HL-60/S4 treated with retinoic acid at 250 ng/mL for 4 days and 3 days (cell line): ENCODE measurements around the gene TSPAN4.

ENCODE experiments used
- in situ Hi-C: fragments of 300-500 bp; cut with MboI; formaldehyde crosslinking; loops from 2 replicates; pipeline ENCODE4 v1.7.0; 2022; ENCODE audit warnings: low sequenced_read_pairs

TSPAN4 gene

DNA sequence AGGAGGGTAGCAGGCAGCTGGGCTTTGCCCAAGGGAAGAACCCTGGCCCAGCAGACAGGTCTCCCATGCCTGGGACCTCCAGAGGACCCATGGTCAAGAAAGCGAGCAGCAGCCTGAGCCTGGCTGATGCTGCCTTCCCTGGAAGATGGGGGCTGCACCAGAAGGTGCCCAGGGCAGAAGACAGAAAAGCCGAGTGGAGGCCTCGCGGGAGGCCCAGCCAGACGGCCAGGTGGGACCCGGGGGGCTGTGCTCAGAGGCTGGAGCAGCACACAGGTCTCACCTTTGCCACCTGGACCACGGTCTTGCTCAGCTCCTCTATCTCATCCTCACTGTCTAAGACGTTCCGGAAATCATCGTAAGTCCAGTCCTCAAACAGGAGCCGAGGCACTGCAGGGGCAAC, 57.1 kb downstream of the TSPAN4 start:
- in situ Hi-C loops = no loop called here

DNA sequence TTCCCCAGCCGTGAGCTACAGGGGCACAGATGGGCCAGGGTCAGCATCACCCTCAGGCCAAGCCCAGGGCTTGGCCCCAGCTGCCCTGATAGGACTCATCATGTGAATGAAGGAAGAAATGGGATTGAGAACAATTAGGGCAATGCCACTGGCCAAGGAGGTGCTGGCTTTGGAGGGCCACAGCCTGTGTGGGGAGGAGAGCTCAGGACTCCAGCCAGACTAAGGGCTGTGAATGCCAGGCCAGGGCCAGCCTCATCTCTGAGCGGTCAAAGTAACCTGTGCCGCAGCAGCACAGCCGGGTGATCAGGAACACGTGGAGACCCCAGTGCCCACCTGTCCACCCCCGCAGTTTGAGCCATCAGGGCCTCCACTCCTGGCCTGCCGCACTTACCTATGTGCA, 57.9 kb downstream of the TSPAN4 start:
- in situ Hi-C loops = no loop called here

- in situ Hi-C loops = no loop called here
These were observed 58.9 kb downstream of the TSPAN4 start for GRCh38 chr11:901452-902061.

- in situ Hi-C loops = no loop called here
These were observed 61.7 kb downstream of the TSPAN4 start for GRCh38 chr11:904380-904779.

GRCh38 chr11:905952-906351, 63.3 kb downstream of the TSPAN4 start:
- in situ Hi-C loops = no loop called here

- in situ Hi-C loops = no loop called here
These were observed 65.0 kb downstream of the TSPAN4 start for GRCh38 chr11:907668-908067.

DNA sequence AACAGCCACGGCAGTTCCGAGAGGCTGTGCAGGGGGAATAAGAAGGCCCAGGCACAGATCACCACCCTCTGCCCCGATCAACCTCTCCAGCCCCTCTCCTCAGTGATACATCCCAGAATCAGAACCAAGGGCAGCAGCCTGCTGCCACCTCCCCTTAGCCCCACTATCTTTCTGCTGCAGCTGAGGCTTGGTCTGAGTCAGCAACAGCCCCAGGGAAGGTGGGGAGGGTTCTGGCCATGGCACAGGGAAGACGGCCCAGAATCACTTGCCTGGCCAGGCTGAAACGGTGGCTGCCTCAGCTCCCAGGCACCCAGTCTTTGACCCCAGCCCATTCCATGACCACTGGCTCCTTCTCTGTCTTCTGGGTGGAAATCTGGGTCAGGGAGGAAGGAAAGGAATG, 65.6 kb downstream of the TSPAN4 start:
- in situ Hi-C loops = no loop called here

- in situ Hi-C loops = no loop called here
These were observed 66.8 kb downstream of the TSPAN4 start for GRCh38 chr11:909406-909805.

GRCh38 chr11:910044-910588, 67.5 kb downstream of the TSPAN4 start:
- in situ Hi-C loops = no loop called here

DNA sequence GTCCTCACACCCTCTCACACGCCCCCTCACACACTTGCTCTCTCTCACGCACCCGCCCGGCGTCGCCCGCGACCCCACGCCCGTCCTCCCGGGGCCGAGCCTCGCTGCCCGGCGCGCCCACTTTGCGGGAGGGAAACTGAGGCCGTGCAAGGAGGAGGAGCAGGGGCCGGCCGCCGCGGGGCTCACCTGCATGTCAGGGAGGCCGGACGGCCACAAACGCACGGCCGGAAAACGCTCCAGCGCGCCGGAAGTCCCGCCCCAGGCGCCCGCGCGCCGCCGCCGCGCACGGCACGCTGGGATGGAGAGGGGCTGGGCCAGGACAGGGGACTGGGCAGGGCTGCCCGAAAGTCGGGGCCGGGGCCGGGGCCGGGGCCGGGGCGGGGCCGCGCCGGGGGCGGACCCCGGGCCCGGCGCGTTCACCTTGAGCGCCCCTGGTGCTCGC, 68.0 kb downstream of the TSPAN4 start, which contains the start of gene CHID1:
Gene CHID1, minus strand, starts transcription at position 222 of the 442 bp plus-strand sequence. CDS start 5,994 bp downstream, outside the sequence.
- in situ Hi-C loops = no loop called here

DNA sequence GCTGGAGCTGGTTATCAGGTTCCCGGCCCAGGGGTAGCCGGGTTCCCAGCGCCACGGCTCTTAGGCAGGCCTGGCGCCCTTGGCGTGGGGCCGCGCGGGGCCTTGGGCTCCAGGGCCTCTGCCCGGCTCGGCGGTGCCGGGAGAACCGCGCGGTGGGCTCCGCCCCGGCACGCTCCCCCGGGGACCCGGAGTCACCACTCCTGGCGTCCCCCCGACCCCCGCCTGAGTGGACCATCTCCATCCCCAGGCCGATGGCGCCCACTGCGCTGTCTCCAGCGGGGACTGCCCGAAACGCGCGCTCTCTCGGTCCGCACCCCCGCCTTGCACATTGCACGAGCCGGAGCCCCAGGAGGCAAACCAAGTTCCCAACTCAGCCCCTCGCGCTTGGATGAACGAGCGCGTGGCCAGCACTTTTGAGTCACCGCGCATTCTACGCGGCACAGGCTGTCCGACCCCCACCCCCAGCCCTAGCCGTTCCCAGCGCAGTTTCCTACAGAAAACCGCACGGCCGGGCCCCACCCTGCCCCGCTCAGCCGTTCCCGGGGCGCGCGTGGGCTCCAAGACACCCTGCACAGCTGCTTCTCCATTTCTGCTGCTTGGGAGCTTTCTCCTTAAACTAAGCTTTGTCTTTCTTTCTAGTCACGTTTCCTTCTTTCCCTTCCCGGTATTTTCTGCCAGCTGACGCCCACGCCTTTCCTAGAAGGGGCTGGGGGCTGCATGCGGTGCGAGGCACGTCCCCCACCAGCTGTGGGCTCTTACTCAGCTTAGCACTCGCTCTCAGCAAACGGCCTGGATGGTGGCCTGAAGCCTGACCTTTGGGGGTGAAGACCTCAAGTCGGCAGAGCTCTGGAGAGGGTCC, 68.6 kb downstream of the TSPAN4 start:
- in situ Hi-C loops = no loop called here

- in situ Hi-C loops = no loop called here
These were observed 69.2 kb downstream of the TSPAN4 start for GRCh38 chr11:911890-912219.

- in situ Hi-C loops = no loop called here
These were observed 69.6 kb downstream of the TSPAN4 start for GRCh38 chr11:912266-912665.

DNA sequence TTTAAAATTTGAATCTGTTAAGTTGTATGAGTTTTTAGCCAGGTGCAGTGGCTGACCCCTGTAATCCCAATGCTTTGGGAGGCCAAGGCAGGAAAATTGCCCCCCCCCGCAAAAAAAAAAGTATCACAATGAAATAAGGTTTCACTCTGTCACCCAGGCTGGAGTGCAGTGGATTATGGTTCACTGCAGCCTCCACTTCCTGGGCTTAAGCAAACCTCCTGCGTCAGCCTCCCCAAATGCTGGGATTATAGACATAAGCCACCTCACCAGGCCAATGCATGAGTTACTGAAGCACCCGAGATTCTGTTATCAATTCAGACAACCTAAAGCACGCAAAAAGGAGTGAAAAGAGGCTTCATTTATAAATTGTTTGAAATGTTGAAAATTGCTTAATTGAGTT, 70.4 kb downstream of the TSPAN4 start:
- in situ Hi-C loops = no loop called here

GRCh38 chr11:914204-914603, 71.6 kb downstream of the TSPAN4 start:
- in situ Hi-C loops = no loop called here

DNA sequence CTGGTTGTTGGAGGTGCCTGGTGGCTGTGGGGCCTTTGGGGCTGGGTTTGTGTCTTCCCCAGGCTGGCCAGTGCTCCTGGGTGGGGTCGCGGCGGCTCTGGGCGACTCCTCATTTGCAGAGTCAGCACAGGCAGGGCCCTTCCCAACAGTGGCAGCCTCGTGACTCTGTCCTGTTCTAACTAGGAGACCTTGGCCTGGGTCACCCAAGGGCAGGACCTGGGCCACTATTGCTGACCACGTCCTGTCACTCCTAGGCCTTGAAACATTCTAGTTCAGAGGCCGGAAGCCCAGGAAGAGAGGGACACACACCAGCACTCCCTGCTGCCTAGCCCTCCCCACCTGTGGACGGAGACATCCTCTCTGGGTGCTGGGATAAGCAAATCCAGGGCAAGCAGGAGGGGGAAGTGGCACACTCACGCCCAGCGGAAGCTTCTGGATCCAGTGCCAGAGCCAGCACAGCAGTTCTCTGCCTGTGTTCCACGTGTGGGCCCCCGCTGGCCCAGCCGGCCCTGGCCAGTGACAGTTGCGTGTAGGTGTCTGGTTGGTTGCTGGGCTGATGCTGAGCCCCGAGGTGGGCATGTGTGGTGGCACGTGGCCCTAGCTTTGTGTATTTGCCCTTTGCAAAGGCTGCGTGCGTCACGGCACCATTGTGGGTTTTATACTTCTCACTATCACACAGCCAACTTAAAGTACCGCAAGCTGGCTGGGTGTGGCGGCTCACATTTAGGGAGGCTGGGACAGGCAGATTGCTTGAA, 72.3 kb downstream of the TSPAN4 start:
- in situ Hi-C loops = no loop called here
